ENCODE measurements around the gene BLM. TPM values are rescaled to one million over a fixed set of nuclear protein-coding genes. Genes with fewer than 3 reads are reported as not detected.

Gene BLM
- total and polyA plus RNA-seq, 10 of the 15 experiments (the other 5 are each of a cell fraction or from before 2014, with no cell fraction given) = 23.0 to 68.4 (median 43.9) TPM

- peaks cover 13 to 24% of the 10 kb centered on the region in 2 experiments for H3K36me3 ChIP-seq (ENCODE audit: control insufficient read depth in 2 of 2, insufficient read depth in 2 of 2, low read length in 1 of 2)
- ChIA-PET POLR2A (interaction anchor here (0.7 to 1.8 kb wide), 5 partner anchors 20 to 57 kb away, joined by 3 to 7 read pairs (median 3); no protein-coding TSS in a partner anchor), RAD21 (ENCODE audit: unreplicated experiment) (interaction anchor here (0.7 to 2.5 kb wide), 9 partner anchors 12 to 648 kb away, joined by 3 to 13 read pairs (median 3); no protein-coding TSS in a partner anchor), CTCF (interaction anchor here (1.2 to 3.8 kb wide), 4 partner anchors 72 to 166 kb away, joined by 5 to 18 read pairs (median 10); partner anchors contain the start of gene UNC45A), SMC1A (ENCODE audit: uncharacterized antibody, unreplicated experiment) (interaction anchor here (0.9 to 2.1 kb wide), 12 partner anchors 11 to 166 kb away, joined by 3 to 13 read pairs (median 4); no protein-coding TSS in a partner anchor)
- H3K4me2 ChIP-seq (ENCODE audit: control insufficient read depth, insufficient read depth) = no peak overlapping the region
- H3K9me3 ChIP-seq (replicated peaks; ENCODE audit: control insufficient read depth, insufficient read depth, low read length) = no peaks in the 10 kb centered on the region
- no peaks in the 10 kb centered on the region for H3K79me2 ChIP-seq (ENCODE audit: control insufficient read depth, insufficient read depth, low read length)
- no TSS peak for BruUV-seq (replicated peaks)
- no peaks in the 10 kb centered on the region for H3K27me3 ChIP-seq (replicated peaks in 1 of 2; ENCODE audit: control insufficient read depth in 2 of 2, insufficient read depth in 2 of 2, low read length in 1 of 2)
- TF ChIP-seq MTA2 (IDR thresholded peaks at IDR 0.05; ENCODE audit: low read depth) (peak; percentile 18; the same call in 1 of the 2 replicates), CHD2 (IDR thresholded peaks at IDR 0.05; ENCODE audit: borderline replicate concordance, low read depth, low read length) (peak; percentile 21; the same call in 1 of the 2 replicates), STAT1 (conservative IDR thresholded peaks at IDR 0.05) (no peak), EP300 (IDR thresholded peaks at IDR 0.05; ENCODE audit: borderline replicate concordance in 1 of 2, control insufficient read depth in 1 of 2, low read depth in 2 of 2, low read length in 2 of 2) (peak in 1 of 2 experiments; percentile 33; a peak in 1 of 4 replicates), STAT3 (IDR thresholded peaks at IDR 0.05; ENCODE audit: low read depth, low read length) (no peak), TCF12 (IDR thresholded peaks at IDR 0.05; ENCODE audit: low read depth, low read length) (0 out of 2 replicates have a peak, but pooled peaks have one; percentile 6), IKZF2 (IDR thresholded peaks at IDR 0.05) (peak; percentile 37 to 43; a peak in 2 of 4 replicates), SMAD1 (IDR thresholded peaks at IDR 0.05; ENCODE audit: low read depth, partially characterized antibody) (peak; percentile 90)
- ATAC-seq (peak; percentile 56), DNase-seq (ENCODE audit: low read depth, low spot score) (no peak), FAIRE-seq (peak; percentile 70)
- intact Hi-C loops (cut with micrococcal nuclease; ENCODE audit: unreplicated experiment) (no loop called here), in situ Hi-C loops (cut with MboI) (no loop called here)
- H2AFZ ChIP-seq (ENCODE audit: control insufficient read depth, low read depth, low read length) = no peak overlapping the region
- peak overlapping the region; percentile 17; the same call in 1 of the 2 replicates for H3K27ac ChIP-seq (ENCODE audit: control insufficient read depth, insufficient read depth)
- peaks cover 25% of the 10 kb centered on the region for H3K4me1 ChIP-seq (ENCODE audit: control insufficient read depth, insufficient read depth, low read length)
- H3K9ac ChIP-seq (ENCODE audit: control insufficient read depth, insufficient read depth, low read length) = no peak overlapping the region
- no peaks in the 10 kb centered on the region for H4K20me1 ChIP-seq (ENCODE audit: control insufficient read depth, insufficient read depth)
- 0% methylated on average over 2 of the region's 2 CpGs for WGBS (ENCODE audit: insufficient coverage, insufficient replicate concordance, low lambda C conversion rate, missing lambda C conversion rate)
- H3K4me3 ChIP-seq = no peak overlapping the region
Measured at GRCh38 chr15:90813796-90814190, 96.6 kb downstream of the BLM start.

All from GM12878 (cell line).